ENCODE data around the gene TOMT. TPM values are rescaled to one million over a fixed set of nuclear protein-coding genes. Genes with fewer than 3 reads are reported as not detected.
"Not testable (repeated sequence)": the region's sequence is repeated elsewhere in the genome, so short reads cannot be mapped to it uniquely, and the experiment has no call there.

The TOMT gene
- total RNA-seq, 1 experiment from 2014 or later = not detected

GRCh38 chr11:72132646-72133045 is 26.9 kb downstream of the TOMT start:
- ATAC-seq (no peak), DNase-seq (ENCODE audit: low read depth, low spot score) (no peak)
- BruUV-seq (replicated peaks) = no TSS peak
- Histone ChIP-seq H3K9me3 (ENCODE audit: control insufficient read depth, insufficient read depth, low read depth, low read length) (0 out of 2 replicates have a peak, but pooled peaks cover 4% of the 10 kb centered on the region), H3K4me3 (ENCODE audit: low read depth in 2 of 2, low read length in 2 of 2) (no peak overlapping the region), H3K4me1 (ENCODE audit: control insufficient read depth, insufficient read depth, low read length) (no peaks in the 10 kb centered on the region), H3K27ac (ENCODE audit: low read length) (no peak overlapping the region), H3K27me3 (ENCODE audit: control insufficient read depth, insufficient read depth, low read length) (peaks cover 11% of the 10 kb centered on the region; the same call in 1 of the 2 replicates), H3K36me3 (ENCODE audit: control insufficient read depth, insufficient read depth, low read length) (no peaks in the 10 kb centered on the region)
- in situ Hi-C loops (cut with HindIII; ENCODE audit: low pct_unique_long_range_greater_than_20kb, low sequenced_read_pairs) = no loop called here
- ChIA-PET POLR2A (no interaction called here), CTCF (no interaction called here)
- TF ChIP-seq POLR2AphosphoS5 (IDR thresholded peaks at IDR 0.05; ENCODE audit: low read depth, low read length) = no peak
- TF ChIP-seq SIN3A (IDR thresholded peaks at IDR 0.05; ENCODE audit: borderline replicate concordance, insufficient read depth, low read depth, low read length) = no peak
- no peak for TF ChIP-seq TCF7L2 (IDR thresholded peaks at IDR 0.05; ENCODE audit: low read depth, low read length)
- TF ChIP-seq CTCF (IDR thresholded peaks at IDR 0.05) = no peak
- TF ChIP-seq REST (IDR thresholded peaks at IDR 0.05; ENCODE audit: insufficient read depth in 1 of 2, low read depth in 2 of 2, low read length in 1 of 2) = no peak
- intact Hi-C loops (cut with micrococcal nuclease; ENCODE audit: unreplicated experiment) = no loop called here

DNA sequence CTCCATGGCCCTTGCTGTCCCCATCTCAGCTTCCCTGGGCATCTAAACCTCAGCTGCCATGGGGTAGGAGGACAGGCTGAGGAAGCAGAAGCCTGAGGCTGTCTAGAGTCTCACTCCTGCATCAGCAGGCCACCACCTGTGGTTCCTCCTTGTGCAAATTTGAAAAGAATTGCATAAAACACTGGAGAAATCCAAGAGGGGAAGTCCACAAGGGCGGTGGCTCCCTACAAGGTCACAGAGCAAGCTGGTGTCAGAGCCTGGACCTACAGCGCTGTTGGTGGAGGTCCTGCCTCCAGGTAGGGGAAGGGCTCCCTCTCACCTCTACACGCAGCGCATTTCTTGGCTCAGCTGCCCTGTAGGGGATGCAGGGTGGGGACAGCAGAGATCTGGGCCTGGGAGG is 29.7 kb downstream of the TOMT start, which contains the start of gene FOLR3:
Gene FOLR3 (plus strand): TSS at position 253 of the 400 bp plus-strand sequence. CDS start 228 bp downstream, outside the sequence.
- CTCF ChIA-PET; DNase-seq (ENCODE audit: low read depth, low spot score); H3K27me3 ChIP-seq (ENCODE audit: control insufficient read depth, insufficient read depth, low read length); H3K36me3 ChIP-seq (ENCODE audit: control insufficient read depth, insufficient read depth, low read length); H3K9me3 ChIP-seq (ENCODE audit: control insufficient read depth, insufficient read depth, low read depth, low read length); in situ Hi-C loops (cut with HindIII; ENCODE audit: low pct_unique_long_range_greater_than_20kb, low sequenced_read_pairs); H3K4me1 ChIP-seq (ENCODE audit: control insufficient read depth, insufficient read depth, low read length); intact Hi-C loops (cut with micrococcal nuclease; ENCODE audit: unreplicated experiment); H3K27ac ChIP-seq (ENCODE audit: low read length); BruUV-seq (replicated peaks); H3K4me3 ChIP-seq (ENCODE audit: low read depth in 2 of 2, low read length in 2 of 2); ATAC-seq: not testable (repeated sequence)
- POLR2A ChIA-PET = interaction anchor here (0.7 kb wide), 1 partner anchor 19 kb away, joined by 3 read pairs; no protein-coding TSS in a partner anchor

- no peak overlapping the region for H3K27ac ChIP-seq (ENCODE audit: low read length)
These were observed 30.4 kb downstream of the TOMT start for GRCh38 chr11:72135891-72136683.

More at GRCh38 chr11:72135891-72136683, 30.4 kb downstream of the TOMT start:
- TF ChIP-seq TCF7L2 (IDR thresholded peaks at IDR 0.05; ENCODE audit: low read depth, low read length) (no peak), SIN3A (IDR thresholded peaks at IDR 0.05; ENCODE audit: borderline replicate concordance, insufficient read depth, low read depth, low read length) (no peak), REST (IDR thresholded peaks at IDR 0.05; ENCODE audit: insufficient read depth in 1 of 2, low read depth in 2 of 2, low read length in 1 of 2) (no peak), CTCF (IDR thresholded peaks at IDR 0.05) (no peak), POLR2AphosphoS5 (IDR thresholded peaks at IDR 0.05; ENCODE audit: low read depth, low read length) (no peak)
- intact Hi-C loops (cut with micrococcal nuclease; ENCODE audit: unreplicated experiment) (no loop called here), in situ Hi-C loops (cut with HindIII; ENCODE audit: low pct_unique_long_range_greater_than_20kb, low sequenced_read_pairs) (no loop called here)
- no peaks in the 10 kb centered on the region for H3K4me1 ChIP-seq (ENCODE audit: control insufficient read depth, insufficient read depth, low read length)
- ChIA-PET CTCF (interaction anchor here (0.5 kb wide), 1 partner anchor 359 kb away, joined by 6 read pairs; no protein-coding TSS in a partner anchor), POLR2A (no interaction called here)
- H3K4me3 ChIP-seq (ENCODE audit: low read depth in 2 of 2, low read length in 2 of 2) = no peak overlapping the region
- H3K9me3 ChIP-seq (ENCODE audit: control insufficient read depth, insufficient read depth, low read depth, low read length) = no peaks in the 10 kb centered on the region
- ATAC-seq = no peak; the same call in 1 of the 2 replicates
- DNase-seq (ENCODE audit: low read depth, low spot score) = no peak
- peaks cover 7% of the 10 kb centered on the region; the same call in 1 of the 2 replicates for H3K27me3 ChIP-seq (ENCODE audit: control insufficient read depth, insufficient read depth, low read length)
- BruUV-seq (replicated peaks) = no TSS peak
- H3K36me3 ChIP-seq (ENCODE audit: control insufficient read depth, insufficient read depth, low read length) = no peaks in the 10 kb centered on the region
